BE2C (cell line): ENCODE measurements around the gene UBE4A.

Source experiments
- DNase-seq: peaks from one replicate; pipeline ENCODE4 v3.0.0-alpha.2; 2020
- H3K27me3 ChIP-seq: fragments of 250-450 bp; sonication (Bioruptor Pico); 2 replicates; pipeline ENCODE4 v1.5.1; 2020; ENCODE audit warnings: mild to moderate bottlenecking
- H3K36me3 ChIP-seq: fragments of 250-450 bp; sonication (Bioruptor Pico); 2 replicates; pipeline ENCODE4 v1.5.1; 2020; ENCODE audit warnings: mild to moderate bottlenecking
- H3K4me1 ChIP-seq: fragments of 250-450 bp; sonication (Bioruptor Pico); 2 replicates; pipeline ENCODE4 v1.5.1; 2020
- H3K4me3 ChIP-seq: 2 replicates; pipeline ENCODE4 v1.5.1; 2011; ENCODE audit warnings: low read depth, low read length
- H3K9me3 ChIP-seq: fragments of 250-450 bp; sonication (Bioruptor Pico); 2 replicates; pipeline ENCODE4 v1.5.1; 2020
- TF ChIP-seq, protein P1 (sequence below): IDR thresholded peaks from 2 replicates; pipeline ENCODE4 v1.5.1; 2012; ENCODE audit warnings: mild to moderate bottlenecking, low read depth, low read length

The UBE4A gene

GRCh38 chr11:118418766-118419165, 59.4 kb downstream of the UBE4A start:
- peaks cover 16% of the 10 kb centered on the region for H3K4me1 ChIP-seq
- H3K4me3 ChIP-seq: no peak overlapping the region
- TF ChIP-seq, protein P1, sequence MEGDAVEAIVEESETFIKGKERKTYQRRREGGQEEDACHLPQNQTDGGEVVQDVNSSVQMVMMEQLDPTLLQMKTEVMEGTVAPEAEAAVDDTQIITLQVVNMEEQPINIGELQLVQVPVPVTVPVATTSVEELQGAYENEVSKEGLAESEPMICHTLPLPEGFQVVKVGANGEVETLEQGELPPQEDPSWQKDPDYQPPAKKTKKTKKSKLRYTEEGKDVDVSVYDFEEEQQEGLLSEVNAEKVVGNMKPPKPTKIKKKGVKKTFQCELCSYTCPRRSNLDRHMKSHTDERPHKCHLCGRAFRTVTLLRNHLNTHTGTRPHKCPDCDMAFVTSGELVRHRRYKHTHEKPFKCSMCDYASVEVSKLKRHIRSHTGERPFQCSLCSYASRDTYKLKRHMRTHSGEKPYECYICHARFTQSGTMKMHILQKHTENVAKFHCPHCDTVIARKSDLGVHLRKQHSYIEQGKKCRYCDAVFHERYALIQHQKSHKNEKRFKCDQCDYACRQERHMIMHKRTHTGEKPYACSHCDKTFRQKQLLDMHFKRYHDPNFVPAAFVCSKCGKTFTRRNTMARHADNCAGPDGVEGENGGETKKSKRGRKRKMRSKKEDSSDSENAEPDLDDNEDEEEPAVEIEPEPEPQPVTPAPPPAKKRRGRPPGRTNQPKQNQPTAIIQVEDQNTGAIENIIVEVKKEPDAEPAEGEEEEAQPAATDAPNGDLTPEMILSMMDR: no peak
- H3K9me3 ChIP-seq: no peaks in the 10 kb centered on the region
- H3K27me3 ChIP-seq: no peaks in the 10 kb centered on the region
- no peak for DNase-seq
- H3K36me3 ChIP-seq: peaks cover 5% of the 10 kb centered on the region; the same call in 1 of the 2 replicates

DNA sequence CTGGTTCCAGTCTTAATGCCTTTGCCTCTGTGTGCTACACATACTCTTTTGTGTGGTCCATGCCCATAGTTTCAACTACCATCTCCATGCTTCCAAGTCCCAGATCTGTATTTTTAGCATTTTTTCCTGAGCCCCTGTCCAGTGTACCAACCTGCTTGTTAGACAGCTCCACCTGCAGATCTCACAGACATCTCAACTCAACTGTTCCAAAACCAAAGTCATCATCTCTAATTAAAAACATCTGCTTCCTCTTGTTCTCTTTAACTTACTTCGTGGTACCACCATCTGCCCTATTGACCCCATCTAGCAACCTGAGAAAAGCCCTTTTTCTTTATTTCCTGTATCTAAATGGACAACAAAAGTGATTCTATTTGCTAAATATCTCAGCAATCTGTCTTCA, 68.3 kb downstream of the UBE4A start:
- H3K9me3 ChIP-seq: no peaks in the 10 kb centered on the region
- H3K27me3 ChIP-seq: no peaks in the 10 kb centered on the region; the same call in 1 of the 2 replicates
- DNase-seq: no peak
- H3K4me1 ChIP-seq: peaks cover 4% of the 10 kb centered on the region; the same call in 1 of the 2 replicates
- H3K36me3 ChIP-seq: no peaks in the 10 kb centered on the region
- no peak overlapping the region for H3K4me3 ChIP-seq
- TF ChIP-seq, protein P1: no peak

DNA sequence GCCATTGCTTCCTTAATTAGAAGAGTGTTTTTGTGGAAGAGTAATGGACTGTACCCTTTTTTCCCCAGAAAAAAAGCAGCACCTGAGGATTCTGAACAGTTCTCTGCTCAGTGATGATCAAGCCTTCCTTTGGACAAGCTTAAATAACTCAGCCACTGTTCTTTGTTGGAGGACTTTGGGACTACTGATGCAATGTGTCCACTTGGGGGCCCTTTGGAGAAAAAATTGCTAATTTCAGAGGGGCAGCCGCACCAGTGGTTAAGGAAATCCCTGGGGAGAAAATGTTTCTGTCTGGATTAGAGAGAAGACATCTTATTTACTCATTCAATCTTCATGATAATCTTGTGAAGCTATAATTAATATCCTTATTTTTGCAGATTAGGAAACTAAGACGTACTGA, 71.6 kb downstream of the UBE4A start:
- Histone ChIP-seq H3K9me3 (no peaks in the 10 kb centered on the region), H3K27me3 (no peaks in the 10 kb centered on the region), H3K36me3 (no peaks in the 10 kb centered on the region), H3K4me3 (no peak overlapping the region), H3K4me1 (peaks cover 4% of the 10 kb centered on the region; the same call in 1 of the 2 replicates)
- DNase-seq: no peak
- TF ChIP-seq, protein P1: 0 out of 2 replicates have a peak, but pooled peaks have one; percentile 3

DNA sequence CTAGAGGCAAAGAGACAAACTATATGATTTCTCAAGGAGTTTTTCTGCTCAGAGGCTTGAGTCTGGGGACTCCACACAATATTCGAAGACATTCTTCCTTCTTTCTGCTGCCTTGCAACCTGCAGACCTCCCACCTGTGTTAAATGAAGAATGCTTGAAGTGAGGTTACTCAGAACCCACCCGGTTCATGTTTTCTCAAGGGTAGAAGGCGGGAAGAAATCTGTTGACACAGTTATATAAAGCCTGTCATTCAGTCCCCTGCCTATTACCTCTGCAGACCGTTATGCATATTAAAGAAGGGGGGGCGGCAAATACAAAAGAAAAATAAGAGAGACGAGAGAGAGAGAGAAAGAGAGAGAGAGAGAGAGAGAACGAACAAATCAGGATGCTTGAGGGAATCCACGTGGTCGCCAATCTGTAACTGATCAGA, 74.7 kb downstream of the UBE4A start:
- no peak for DNase-seq
- H3K4me3 ChIP-seq: peak overlapping the region; percentile 66
- no peaks in the 10 kb centered on the region; the same call in 1 of the 2 replicates for H3K36me3 ChIP-seq
- H3K9me3 ChIP-seq: no peaks in the 10 kb centered on the region
- no peaks in the 10 kb centered on the region for H3K27me3 ChIP-seq
- TF ChIP-seq, protein P1: no peak
- H3K4me1 ChIP-seq: no peaks in the 10 kb centered on the region; the same call in 1 of the 2 replicates

DNA sequence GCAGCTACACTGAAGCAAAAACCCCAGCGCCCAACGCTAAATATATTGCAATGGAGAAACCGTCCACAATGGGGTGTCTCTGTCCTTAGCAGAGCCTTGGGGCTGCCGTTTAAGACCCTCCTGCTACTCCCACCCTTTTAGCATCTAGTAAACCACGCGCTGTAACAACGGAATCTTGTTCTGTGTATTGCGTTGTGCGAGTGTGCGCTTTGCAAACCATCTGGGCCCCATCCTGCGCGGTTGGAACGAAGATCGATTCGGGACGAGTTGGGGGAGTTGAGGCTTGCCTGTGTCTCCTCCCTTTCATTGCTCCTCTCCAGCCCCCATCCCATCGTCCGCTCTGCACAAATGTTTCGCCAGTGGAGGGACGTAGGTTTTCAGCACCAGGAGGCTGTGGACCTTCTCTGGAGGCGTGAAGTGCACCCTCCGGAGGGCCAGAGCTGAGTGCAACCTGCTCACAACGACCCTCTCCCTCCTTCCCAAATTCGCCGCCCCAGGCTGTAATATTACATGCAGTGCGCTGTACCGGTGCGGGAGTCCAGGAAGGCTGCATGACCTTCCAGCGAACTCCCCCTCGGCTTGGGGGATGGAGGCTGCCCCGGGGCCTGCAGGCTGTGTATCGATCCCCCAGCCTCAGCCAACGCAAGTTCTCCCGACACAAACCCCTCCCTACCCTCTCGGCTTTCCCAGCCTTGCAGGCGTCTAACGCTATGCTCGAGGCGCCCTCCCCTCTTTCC, 75.3 kb downstream of the UBE4A start:
- peaks cover 3% of the 10 kb centered on the region for H3K4me1 ChIP-seq
- peak; percentile 64 for DNase-seq
- H3K9me3 ChIP-seq: no peaks in the 10 kb centered on the region
- no peaks in the 10 kb centered on the region; the same call in 1 of the 2 replicates for H3K36me3 ChIP-seq
- H3K27me3 ChIP-seq: no peaks in the 10 kb centered on the region
- H3K4me3 ChIP-seq: peak overlapping the region; percentile 66
- TF ChIP-seq, protein P1: no peak

- H3K9me3 ChIP-seq: no peaks in the 10 kb centered on the region
- TF ChIP-seq, protein P1: no peak
- peaks cover 3% of the 10 kb centered on the region for H3K4me1 ChIP-seq
- DNase-seq: peak; percentile 96
- H3K4me3 ChIP-seq: peak overlapping the region; percentile 66
- H3K27me3 ChIP-seq: no peaks in the 10 kb centered on the region
- peaks cover 2% of the 10 kb centered on the region for H3K36me3 ChIP-seq
These were observed 76.0 kb downstream of the UBE4A start for GRCh38 chr11:118435290-118435892.
